A549 (cell line): ENCODE data around the gene TSC22D3. TPM values are rescaled to one million over a fixed set of nuclear protein-coding genes. Genes with fewer than 3 reads are reported as not detected.

ENCODE experiments used
- ATAC-seq, 2 experiments: fragments of 200-7000 bp in 1 of 2; fragments of >200 bp in 1 of 2; cut with Nextera tagmentation in 1 of 2; cut with Tn5 transposase in 1 of 2; 3 replicates each; pipeline versions ENCODE4 v1.8.0 to v1.9.1; 2018 to 2020; ENCODE audit warnings: mild to moderate bottlenecking in 1 of 2, moderate library complexity in 1 of 2
- CTCF ChIA-PET: fragments of 300-600 bp; sonication (Branson Sonifier 250); formaldehyde crosslinking; extraction: SDS; loops from one replicate; lab custom pipeline; 2021; ENCODE audit warnings: antibody characterized with exemption, inconsistent platforms; lab: Yijun Ruan, JAX
- POLR2A ChIA-PET: fragments of 350-600 bp; formaldehyde crosslinking; extraction: SDS; loops from one replicate; lab custom pipeline; 2021; ENCODE audit warnings: antibody characterized with exemption, inconsistent platforms; lab: Yijun Ruan, JAX
- DNase-seq, 2 experiments: peaks; one replicate each; pipeline versions ENCODE4 v3.0.0 to v3.0.0-alpha.2; 2011 to 2016; ENCODE audit warnings: low read depth in 1 of 2, low spot score in 1 of 2
- FAIRE-seq: peaks from 2 replicates; lab custom pipeline; 2011; peaks lifted over from hg19 to GRCh38; lab: Jason Lieb, UNC
- H3K27ac ChIP-seq, 2 experiments: fragments of >200 bp; sonication (Bioruptor Twin); formaldehyde crosslinking; 3 replicates each; pipeline ENCODE4 v1.5.1; 2016 to 2017
- H3K4me1 ChIP-seq: fragments of >200 bp; sonication (Bioruptor Twin); formaldehyde crosslinking; 3 replicates; pipeline ENCODE4 v1.6.1; 2016
- H3K4me2 ChIP-seq: fragments of >200 bp; sonication (Bioruptor Twin); formaldehyde crosslinking; 3 replicates; pipeline ENCODE4 v1.6.1; 2016
- H3K4me3 ChIP-seq: fragments of >200 bp; sonication (Bioruptor Twin); formaldehyde crosslinking; 3 replicates; pipeline ENCODE4 v1.5.1; 2016
- H3K9me3 ChIP-seq: fragments of >200 bp; sonication (Bioruptor Twin); formaldehyde crosslinking; 3 replicates; pipeline ENCODE4 v1.6.1; 2016
- CEBPB ChIP-seq, 2 experiments: fragments of >200 bp in 1 of 2; sonication (Bioruptor Twin) in 1 of 2; formaldehyde crosslinking in 1 of 2; IDR thresholded peaks; 2 replicates each; pipeline ENCODE4 v1.6.1; 2012 to 2016
- CHD4 ChIP-seq: fragments of 200-600 bp; sonication (generic); IDR thresholded peaks from 2 replicates; pipeline ENCODE4 v1.6.1; 2016; ENCODE audit warnings: antibody characterized with exemption, mild to moderate bottlenecking, borderline replicate concordance
- EHMT2 ChIP-seq: fragments of 200-600 bp; sonication (generic); IDR thresholded peaks from 2 replicates; pipeline ENCODE4 v1.6.1; 2016; ENCODE audit warnings: antibody characterized with exemption, low read depth, mild to moderate bottlenecking, moderate library complexity
- GATA3 ChIP-seq: IDR thresholded peaks from 2 replicates; pipeline ENCODE4 v1.6.1; 2012; ENCODE audit warnings: borderline replicate concordance
- HOXA7 ChIP-seq: fragments of 250-450 bp; sonication (Bioruptor Pico); IDR thresholded peaks from 2 replicates; pipeline ENCODE4 v1.5.0; 2020; ENCODE audit warnings: mild to moderate bottlenecking, moderate library complexity
- HOXB13 ChIP-seq: fragments of 250-450 bp; sonication (Bioruptor Pico); IDR thresholded peaks from 2 replicates; pipeline ENCODE4 v1.5.0; 2020; ENCODE audit warnings: low read depth, mild to moderate bottlenecking, moderate library complexity
- HOXB5 ChIP-seq: fragments of 250-450 bp; sonication (Bioruptor Pico); IDR thresholded peaks from 2 replicates; pipeline ENCODE4 v1.5.0; 2020; ENCODE audit warnings: mild to moderate bottlenecking, moderate library complexity
- JUNB ChIP-seq: fragments of >200 bp; sonication (Bioruptor Twin); formaldehyde crosslinking; IDR thresholded peaks from 2 replicates; pipeline ENCODE4 v1.6.1; 2016
- MAZ ChIP-seq: fragments of 150-350 bp; IDR thresholded peaks from 2 replicates; pipeline ENCODE4 v1.6.1; 2014; ENCODE audit warnings: antibody characterized with exemption, low read depth, low read length, borderline replicate concordance
- RAD21 ChIP-seq, 2 experiments: fragments of >200 bp in 1 of 2; sonication (Bioruptor Twin) in 1 of 2; formaldehyde crosslinking in 1 of 2; IDR thresholded peaks in 1 of 2; conservative IDR thresholded peaks in 1 of 2; 2 replicates in 1 of 2; 3 replicates in 1 of 2; pipeline ENCODE4 v1.6.1; 2012 to 2018; ENCODE audit warnings: inconsistent platforms in 1 of 2
- RNF2 ChIP-seq: fragments of 200-600 bp; sonication (generic); IDR thresholded peaks from 2 replicates; pipeline ENCODE4 v1.6.1; 2016; ENCODE audit warnings: low read depth, mild to moderate bottlenecking, antibody characterized with exemption, moderate library complexity, borderline replicate concordance
- TFCP2L1 ChIP-seq: fragments of 250-450 bp; sonication (Bioruptor Pico); IDR thresholded peaks from 2 replicates; pipeline ENCODE4 v1.5.0; 2021; ENCODE audit warnings: mild to moderate bottlenecking
- ZFP36 ChIP-seq: fragments of 450-650 bp; IDR thresholded peaks from 2 replicates; pipeline ENCODE4 v1.6.1; 2014; ENCODE audit warnings: borderline replicate concordance; ENCODE audit not compliant: partially characterized antibody
- WGBS: methylation state at CpG from one replicate; pipeline ENCODE4 v1.1.6; 2017; ENCODE audit errors: missing lambda C conversion rate; 5-methylcytosine and 5-hydroxymethylcytosine counted together
- polyA plus RNA-seq, 4 experiments: library from polyadenylated mRNA; depleted of rRNA in 3 of 4; stranded (reverse); fragments of >200 nt; fragmentation: RNase III in 1 of 4; extraction: RNeasy Plus Mini Kit Qiagen cat#74134 plus additional on column Dnase treatment in 1 of 4; gene quantifications; 2 replicates in 3 of 4; 3 replicates in 1 of 4; pipeline ENCODE4 v1.2.3, GENCODE V29; 2011 to 2017
- TF ChIP-seq, protein P1 (sequence below): fragments of 450-650 bp; IDR thresholded peaks from 2 replicates; pipeline ENCODE4 v1.6.1; 2014; ENCODE audit warnings: antibody characterized with exemption
- TF ChIP-seq, protein P2 (sequence below): fragments of >200 bp; sonication (Bioruptor Twin); formaldehyde crosslinking; IDR thresholded peaks from 2 replicates; pipeline ENCODE4 v1.6.1; 2016
- TF ChIP-seq, protein P3 (sequence below): fragments of 250-450 bp; sonication (Bioruptor Pico); IDR thresholded peaks from 2 replicates; pipeline ENCODE4 v1.5.0; 2020; ENCODE audit warnings: low read depth, mild to moderate bottlenecking, moderate library complexity
- TF ChIP-seq, protein P4 (sequence below): IDR thresholded peaks from 2 replicates; pipeline ENCODE4 v1.6.1; 2012
- TF ChIP-seq, protein P5 (sequence below): IDR thresholded peaks from 2 replicates; pipeline ENCODE4 v1.6.1; 2012; ENCODE audit warnings: low read depth, borderline replicate concordance

TSC22D3 gene
- polyA plus RNA-seq, 2 of the 4 experiments (the other 2 are of a cell fraction): 12.2 to 65.4 TPM

DNA sequence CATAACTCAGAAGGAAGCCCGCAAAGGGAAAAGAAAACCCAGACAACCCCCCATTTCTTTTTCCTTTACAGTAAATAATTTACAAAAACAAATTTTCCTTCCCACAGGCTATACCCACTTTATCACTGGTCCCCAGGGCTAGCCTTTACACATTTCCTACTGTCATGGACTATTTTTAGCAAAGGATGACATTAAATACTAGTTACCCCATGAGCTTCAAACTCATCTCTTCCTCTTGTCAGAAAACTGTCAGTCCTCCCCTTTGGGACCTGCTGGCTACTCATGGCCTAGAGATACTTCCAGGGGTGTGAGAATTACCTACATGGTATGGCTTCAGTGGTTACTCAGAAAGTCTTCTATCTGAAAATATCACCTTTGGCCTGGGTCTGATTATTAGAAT lies 11.9 kb downstream of the TSC22D3 start:
- WGBS: 88% methylated on average over 1 of the region's 1 CpG
- DNase-seq (no peak), FAIRE-seq (no peak), ATAC-seq (no peak)
- Histone ChIP-seq H3K4me1 (peaks cover 9% of the 10 kb centered on the region), H3K27ac (no peak overlapping the region), H3K4me3 (no peak overlapping the region), H3K4me2 (no peak overlapping the region), H3K9me3 (no peaks in the 10 kb centered on the region)
- TF ChIP-seq HOXA7 (CRISPR knock-in tag) (no peak), RAD21 (conservative IDR thresholded peaks at IDR 0.05 in 1 of 2, IDR thresholded peaks at IDR 0.05 in 1 of 2) (no peak)
- ChIA-PET POLR2A (no interaction called here), CTCF (interaction anchor here (0.9 to 1.5 kb wide), 3 partner anchors 14 to 104 kb away, joined by 3 to 4 read pairs (median 4); partner anchors contain the start of gene NCBP2L)

DNA sequence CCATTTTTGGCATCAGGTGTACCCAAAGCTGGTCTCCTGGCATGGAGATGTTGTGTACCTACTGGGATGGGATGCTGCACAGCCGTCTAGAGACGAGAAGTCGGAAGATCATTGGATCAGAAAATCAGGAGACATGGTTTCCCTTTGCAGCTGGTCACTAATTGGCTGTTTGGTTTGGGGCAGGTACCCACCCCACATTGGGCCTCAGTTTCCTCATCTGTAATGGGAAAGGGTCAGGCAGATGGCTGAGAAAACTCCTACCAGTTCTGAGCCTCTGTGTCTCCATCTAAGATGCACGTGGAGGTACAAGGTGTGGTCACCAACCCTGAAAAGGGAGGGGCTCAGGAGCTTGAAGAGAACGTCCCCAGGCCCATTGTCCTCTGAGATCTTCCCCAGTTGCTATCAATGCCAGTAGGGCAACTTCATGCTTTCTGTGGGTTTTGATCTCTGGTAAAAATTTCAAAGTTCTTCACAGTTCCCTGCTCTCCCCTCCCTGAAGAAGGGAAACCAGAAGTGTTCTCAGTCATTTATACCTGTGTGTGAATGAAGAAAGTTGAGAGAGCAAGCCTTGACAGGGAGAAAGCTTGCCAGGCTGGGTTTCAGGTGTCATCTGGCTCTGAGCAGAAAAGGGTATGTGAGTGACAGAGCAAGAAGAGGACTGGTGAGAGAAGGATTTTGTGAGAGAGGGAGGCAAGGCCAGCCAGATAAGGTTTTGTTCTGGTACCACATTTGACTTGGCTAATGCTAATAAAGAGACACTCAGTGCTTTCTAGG lies 15.1 kb downstream of the TSC22D3 start:
- TF ChIP-seq, protein P1, sequence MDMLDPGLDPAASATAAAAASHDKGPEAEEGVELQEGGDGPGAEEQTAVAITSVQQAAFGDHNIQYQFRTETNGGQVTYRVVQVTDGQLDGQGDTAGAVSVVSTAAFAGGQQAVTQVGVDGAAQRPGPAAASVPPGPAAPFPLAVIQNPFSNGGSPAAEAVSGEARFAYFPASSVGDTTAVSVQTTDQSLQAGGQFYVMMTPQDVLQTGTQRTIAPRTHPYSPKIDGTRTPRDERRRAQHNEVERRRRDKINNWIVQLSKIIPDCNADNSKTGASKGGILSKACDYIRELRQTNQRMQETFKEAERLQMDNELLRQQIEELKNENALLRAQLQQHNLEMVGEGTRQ: no peak
- TF ChIP-seq EHMT2 (no peak), RAD21 (conservative IDR thresholded peaks at IDR 0.05 in 1 of 2, IDR thresholded peaks at IDR 0.05 in 1 of 2) (no peak), ZFP36 (no peak), TFCP2L1 (no peak), CEBPB (IDR thresholded peaks at IDR 0.05) (no peak), JUNB (no peak), RNF2 (no peak), HOXB13 (no peak), MAZ (no peak), HOXB5 (CRISPR knock-in tag) (no peak), GATA3 (no peak), CHD4 (no peak)
- TF ChIP-seq, protein P2, sequence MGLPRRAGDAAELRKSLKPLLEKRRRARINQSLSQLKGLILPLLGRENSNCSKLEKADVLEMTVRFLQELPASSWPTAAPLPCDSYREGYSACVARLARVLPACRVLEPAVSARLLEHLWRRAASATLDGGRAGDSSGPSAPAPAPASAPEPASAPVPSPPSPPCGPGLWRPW: no peak
- TF ChIP-seq, protein P3, sequence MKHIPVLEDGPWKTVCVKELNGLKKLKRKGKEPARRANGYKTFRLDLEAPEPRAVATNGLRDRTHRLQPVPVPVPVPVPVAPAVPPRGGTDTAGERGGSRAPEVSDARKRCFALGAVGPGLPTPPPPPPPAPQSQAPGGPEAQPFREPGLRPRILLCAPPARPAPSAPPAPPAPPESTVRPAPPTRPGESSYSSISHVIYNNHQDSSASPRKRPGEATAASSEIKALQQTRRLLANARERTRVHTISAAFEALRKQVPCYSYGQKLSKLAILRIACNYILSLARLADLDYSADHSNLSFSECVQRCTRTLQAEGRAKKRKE (CRISPR knock-in tag): no peak
- TF ChIP-seq, protein P4, sequence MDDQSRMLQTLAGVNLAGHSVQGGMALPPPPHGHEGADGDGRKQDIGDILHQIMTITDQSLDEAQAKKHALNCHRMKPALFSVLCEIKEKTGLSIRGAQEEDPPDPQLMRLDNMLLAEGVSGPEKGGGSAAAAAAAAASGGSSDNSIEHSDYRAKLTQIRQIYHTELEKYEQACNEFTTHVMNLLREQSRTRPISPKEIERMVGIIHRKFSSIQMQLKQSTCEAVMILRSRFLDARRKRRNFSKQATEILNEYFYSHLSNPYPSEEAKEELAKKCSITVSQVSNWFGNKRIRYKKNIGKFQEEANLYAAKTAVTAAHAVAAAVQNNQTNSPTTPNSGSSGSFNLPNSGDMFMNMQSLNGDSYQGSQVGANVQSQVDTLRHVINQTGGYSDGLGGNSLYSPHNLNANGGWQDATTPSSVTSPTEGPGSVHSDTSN: no peak
- TF ChIP-seq, protein P5, sequence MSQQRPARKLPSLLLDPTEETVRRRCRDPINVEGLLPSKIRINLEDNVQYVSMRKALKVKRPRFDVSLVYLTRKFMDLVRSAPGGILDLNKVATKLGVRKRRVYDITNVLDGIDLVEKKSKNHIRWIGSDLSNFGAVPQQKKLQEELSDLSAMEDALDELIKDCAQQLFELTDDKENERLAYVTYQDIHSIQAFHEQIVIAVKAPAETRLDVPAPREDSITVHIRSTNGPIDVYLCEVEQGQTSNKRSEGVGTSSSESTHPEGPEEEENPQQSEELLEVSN: no peak
- H3K9me3 ChIP-seq: no peaks in the 10 kb centered on the region
- ATAC-seq (no peak), DNase-seq (no peak), FAIRE-seq (no peak)
- ChIA-PET CTCF (interaction anchor here (0.6 to 1.7 kb wide), 4 partner anchors 15 to 42 kb away, joined by 3 to 6 read pairs (median 3); partner anchors contain the start of gene TSC22D3), POLR2A (no interaction called here)
- H3K4me3 ChIP-seq: no peak overlapping the region
- no peak overlapping the region for H3K27ac ChIP-seq
- 57% methylated on average over 5 of the region's 5 CpGs for WGBS
- H3K4me1 ChIP-seq: no peaks in the 10 kb centered on the region
- no peak overlapping the region for H3K4me2 ChIP-seq
